A673 (cell line): ENCODE results near the gene NEGR1. TPM values are rescaled to one million over a fixed set of nuclear protein-coding genes. Genes with fewer than 3 reads are reported as not detected.
A peak's percentile ranks its signal among the peaks of the same experiment; 100 is the strongest.

Experiments
- BruUV-seq: library from RNA; stranded (reverse); fragments of 400-500 nt; replicated peaks from 2 replicates; lab custom pipeline; 2021; lab: Mats Ljungman, UMichigan
- CTCF ChIA-PET: fragments of 300-600 bp; sonication (Branson Sonifier 250); formaldehyde crosslinking; loops from one replicate; lab custom pipeline; 2022; ENCODE audit warnings: antibody characterized with exemption; lab: Charles Lee
- POLR2A ChIA-PET: fragments of 300-600 bp; sonication (Branson Sonifier 250); formaldehyde crosslinking; loops from one replicate; lab custom pipeline; 2022; ENCODE audit warnings: antibody characterized with exemption; ENCODE audit not compliant: low non-redundant PET; lab: Charles Lee
- DNase-seq: peaks from one replicate; pipeline ENCODE4 v3.0.0-alpha.2; 2015; ENCODE audit warnings: low spot score
- H3K27ac ChIP-seq: fragments of 200-600 bp; sonication (generic); 2 replicates; pipeline ENCODE4 v1.5.1; 2016; ENCODE audit warnings: mixed run types, low read depth, mild to moderate bottlenecking, mixed read lengths, antibody characterized with exemption, low read length; ENCODE audit not compliant: poor library complexity, severe bottlenecking
- H3K27me3 ChIP-seq: fragments of 200-600 bp; sonication (generic); replicated peaks from 2 replicates; pipeline ENCODE4 v1.6.1; 2017; ENCODE audit warnings: mixed run types, low read depth, mild to moderate bottlenecking, mixed read lengths, antibody characterized with exemption, low read length; ENCODE audit not compliant: insufficient read depth, poor library complexity
- H3K36me3 ChIP-seq: fragments of 200-600 bp; sonication (generic); 2 replicates; pipeline ENCODE4 v1.6.1; 2016; ENCODE audit warnings: mixed run types, mild to moderate bottlenecking, mixed read lengths, antibody characterized with exemption, low read length; ENCODE audit not compliant: insufficient read depth, poor library complexity, severe bottlenecking
- H3K4me1 ChIP-seq: fragments of 200-600 bp; sonication (generic); 2 replicates; pipeline ENCODE4 v1.6.1; 2017; ENCODE audit warnings: mixed run types, mild to moderate bottlenecking, mixed read lengths, antibody characterized with exemption, low read length; ENCODE audit not compliant: insufficient read depth, poor library complexity, severe bottlenecking
- H3K4me3 ChIP-seq: fragments of 200-600 bp; sonication (generic); 2 replicates; pipeline ENCODE4 v1.5.1; 2016; ENCODE audit warnings: low read depth, mixed run types, mild to moderate bottlenecking, mixed read lengths, low read length; ENCODE audit not compliant: poor library complexity, severe bottlenecking
- H3K9me3 ChIP-seq: fragments of 200-600 bp; sonication (generic); 2 replicates; pipeline ENCODE4 v1.6.1; 2016; ENCODE audit warnings: mixed run types, low read depth, mild to moderate bottlenecking, mixed read lengths, antibody characterized with exemption, low read length; ENCODE audit not compliant: poor library complexity, severe bottlenecking
- EZH2 ChIP-seq: fragments of 200-600 bp; sonication (generic); IDR thresholded peaks from 2 replicates; pipeline ENCODE4 v1.6.1; 2017; ENCODE audit warnings: borderline replicate concordance, low read depth, mild to moderate bottlenecking, mixed read lengths, antibody characterized with exemption, low read length; ENCODE audit not compliant: poor library complexity, severe bottlenecking
- intact Hi-C: fragments of 100-400 bp; cut with micrococcal nuclease; formaldehyde crosslinking; loops from one replicate; pipeline ENCODE4 v1.10.0; 2022; ENCODE audit not compliant: unreplicated experiment
- total RNA-seq: library from RNA; stranded (reverse); gene quantifications from 2 replicates; pipeline ENCODE4 v1.2.3, GENCODE V29; 2021
- TF ChIP-seq, protein P1 (sequence below): fragments of 300-800, 200-600 bp; sonication (generic); conservative IDR thresholded peaks from 2 replicates; pipeline ENCODE4 v1.5.1; 2017; ENCODE audit warnings: low read depth, mild to moderate bottlenecking, antibody characterized with exemption, low read length, moderate library complexity, mixed read lengths

Gene NEGR1
- total RNA-seq, 1 experiment from 2014 or later = 7.6 TPM

DNA sequence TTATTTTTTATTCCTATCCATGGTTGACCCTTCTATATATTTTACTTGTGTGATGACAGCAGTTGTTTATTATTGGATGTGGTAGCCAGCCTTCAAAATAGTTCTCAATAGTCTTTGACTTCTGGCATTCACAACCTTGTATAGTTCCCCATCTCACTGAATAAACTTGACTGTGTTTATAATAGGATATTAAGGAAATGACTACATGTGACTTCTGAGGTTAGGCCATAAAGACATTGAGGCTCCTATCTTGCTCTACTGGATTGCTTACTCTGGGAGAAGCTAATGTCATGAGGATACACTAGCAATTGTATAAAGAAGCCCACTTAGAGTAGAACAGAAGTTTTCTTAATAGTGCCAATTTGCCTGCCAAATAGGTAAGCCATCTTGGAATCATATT is 231.8 kb downstream of the NEGR1 start:
- CTCF ChIA-PET = no interaction called here
- no peaks in the 10 kb centered on the region for H3K4me1 ChIP-seq
- TF ChIP-seq EZH2 = no peak
- TF ChIP-seq, protein P1, sequence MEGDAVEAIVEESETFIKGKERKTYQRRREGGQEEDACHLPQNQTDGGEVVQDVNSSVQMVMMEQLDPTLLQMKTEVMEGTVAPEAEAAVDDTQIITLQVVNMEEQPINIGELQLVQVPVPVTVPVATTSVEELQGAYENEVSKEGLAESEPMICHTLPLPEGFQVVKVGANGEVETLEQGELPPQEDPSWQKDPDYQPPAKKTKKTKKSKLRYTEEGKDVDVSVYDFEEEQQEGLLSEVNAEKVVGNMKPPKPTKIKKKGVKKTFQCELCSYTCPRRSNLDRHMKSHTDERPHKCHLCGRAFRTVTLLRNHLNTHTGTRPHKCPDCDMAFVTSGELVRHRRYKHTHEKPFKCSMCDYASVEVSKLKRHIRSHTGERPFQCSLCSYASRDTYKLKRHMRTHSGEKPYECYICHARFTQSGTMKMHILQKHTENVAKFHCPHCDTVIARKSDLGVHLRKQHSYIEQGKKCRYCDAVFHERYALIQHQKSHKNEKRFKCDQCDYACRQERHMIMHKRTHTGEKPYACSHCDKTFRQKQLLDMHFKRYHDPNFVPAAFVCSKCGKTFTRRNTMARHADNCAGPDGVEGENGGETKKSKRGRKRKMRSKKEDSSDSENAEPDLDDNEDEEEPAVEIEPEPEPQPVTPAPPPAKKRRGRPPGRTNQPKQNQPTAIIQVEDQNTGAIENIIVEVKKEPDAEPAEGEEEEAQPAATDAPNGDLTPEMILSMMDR = no peak
- H3K9me3 ChIP-seq = no peaks in the 10 kb centered on the region
- intact Hi-C loops = no loop called here
- BruUV-seq = no TSS peak
- no peaks in the 10 kb centered on the region for H3K27me3 ChIP-seq
- H3K4me3 ChIP-seq = no peak overlapping the region
- no peak overlapping the region for H3K27ac ChIP-seq
- POLR2A ChIA-PET = no interaction called here
- no peaks in the 10 kb centered on the region for H3K36me3 ChIP-seq
- no peak for DNase-seq

GRCh38 chr1:72037745-72038343 is 244.5 kb downstream of the NEGR1 start:
- no peaks in the 10 kb centered on the region for H3K4me1 ChIP-seq
- H3K27me3 ChIP-seq = no peaks in the 10 kb centered on the region
- no peaks in the 10 kb centered on the region for H3K36me3 ChIP-seq
- DNase-seq = peak; percentile 61
- no peak overlapping the region for H3K4me3 ChIP-seq
- no peaks in the 10 kb centered on the region for H3K9me3 ChIP-seq
- CTCF ChIA-PET = interaction anchor here (0.6 to 1.4 kb wide), 10 partner anchors 10 to 1185 kb away, joined by 3 to 12 read pairs (median 6); no protein-coding TSS in a partner anchor
- intact Hi-C loops = loop anchor here (2.0 to 5.0 kb wide), 3 partner anchors 446 to 941 kb away; no protein-coding TSS in a partner anchor
- H3K27ac ChIP-seq = no peak overlapping the region
- no TSS peak for BruUV-seq
- TF ChIP-seq, protein P1 = peak; percentile 82
- no peak for TF ChIP-seq EZH2
- POLR2A ChIA-PET = interaction anchor here (0.6 kb wide), 1 partner anchor 694 kb away, joined by 18 read pairs; no protein-coding TSS in a partner anchor

DNA sequence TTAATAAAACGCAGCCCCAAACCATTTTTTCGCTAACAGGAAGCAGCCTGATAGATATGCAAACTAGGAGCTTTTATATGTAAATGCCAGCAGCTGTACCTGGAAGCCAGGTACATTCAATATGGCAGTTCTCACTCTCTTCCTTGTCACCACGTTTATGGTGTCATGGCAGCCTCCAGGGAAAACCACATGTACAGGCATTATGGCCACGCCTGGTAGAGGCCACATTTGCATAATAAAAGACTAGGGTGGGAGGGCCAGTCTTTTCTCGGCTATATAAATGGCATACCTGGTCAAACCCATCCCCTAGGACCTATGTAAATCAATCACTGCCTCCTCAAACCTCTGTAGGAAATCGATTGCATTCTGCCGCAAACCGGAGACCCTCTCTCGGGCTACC is 247.5 kb downstream of the NEGR1 start:
- BruUV-seq = no TSS peak
- ChIA-PET POLR2A (no interaction called here), CTCF (no interaction called here)
- H3K27ac ChIP-seq = no peak overlapping the region
- TF ChIP-seq, protein P1 = no peak
- TF ChIP-seq EZH2 = no peak
- H3K4me3 ChIP-seq = no peak overlapping the region
- intact Hi-C loops = loop anchor here (5.0 kb wide), 2 partner anchors 443 to 938 kb away; no protein-coding TSS in a partner anchor
- no peak for DNase-seq
- H3K9me3 ChIP-seq = no peaks in the 10 kb centered on the region
- H3K36me3 ChIP-seq = no peaks in the 10 kb centered on the region
- H3K4me1 ChIP-seq = no peaks in the 10 kb centered on the region
- no peaks in the 10 kb centered on the region for H3K27me3 ChIP-seq
